Karpas-422 (cell line): ENCODE results near the gene AADACL2. TPM values are rescaled to one million over a fixed set of nuclear protein-coding genes. Genes with fewer than 3 reads are reported as not detected.
"Not testable (repeated sequence)": the region's sequence is repeated elsewhere in the genome, so short reads cannot be mapped to it uniquely, and the experiment has no call there.

ENCODE experiments used
- DNase-seq: peaks from one replicate; pipeline ENCODE4 v3.0.0-alpha.2; 2015
- H2AFZ ChIP-seq: fragments of 200-600 bp; sonication (generic); 2 replicates; pipeline ENCODE4 v1.6.1; 2014; ENCODE audit warnings: antibody characterized with exemption, low read length, mixed read lengths
- H3K27ac ChIP-seq: fragments of 200-600 bp; sonication (generic); 2 replicates; pipeline ENCODE4 v1.5.1; 2014; ENCODE audit warnings: mild to moderate bottlenecking, low read length, moderate library complexity
- H3K27me3 ChIP-seq: fragments of 200-600 bp; sonication (generic); 2 replicates; pipeline ENCODE4 v1.6.1; 2014; ENCODE audit warnings: low read length, mixed read lengths
- H3K36me3 ChIP-seq: fragments of 200-600 bp; sonication (generic); 2 replicates; pipeline ENCODE4 v1.6.1; 2014; ENCODE audit warnings: low read length, mixed read lengths; ENCODE audit not compliant: insufficient read depth
- H3K4me1 ChIP-seq: fragments of 200-600 bp; sonication (generic); 2 replicates; pipeline ENCODE4 v1.6.1; 2014; ENCODE audit warnings: mild to moderate bottlenecking, low read length, mixed read lengths
- H3K4me2 ChIP-seq: fragments of 200-600 bp; sonication (generic); 2 replicates; pipeline ENCODE4 v1.6.1; 2014; ENCODE audit warnings: low read length, low read depth, mild to moderate bottlenecking; ENCODE audit not compliant: poor library complexity, severe bottlenecking
- H3K4me3 ChIP-seq: fragments of 200-600 bp; sonication (generic); 2 replicates; pipeline ENCODE4 v1.5.1; 2014; ENCODE audit warnings: mild to moderate bottlenecking, antibody characterized with exemption, low read length, mixed read lengths
- H3K79me2 ChIP-seq: fragments of 200-600 bp; sonication (generic); 2 replicates; pipeline ENCODE4 v1.6.1; 2014; ENCODE audit warnings: mild to moderate bottlenecking, low read length, mixed read lengths
- H3K9ac ChIP-seq: fragments of 200-600 bp; sonication (generic); 2 replicates; pipeline ENCODE4 v1.6.0; 2014; ENCODE audit warnings: low read length
- H3K9me2 ChIP-seq: fragments of 200-600 bp; sonication (generic), shearing (Covaris generic); replicated peaks from 2 replicates; pipeline ENCODE4 v1.6.0; 2014; ENCODE audit warnings: mild to moderate bottlenecking, low read length, moderate library complexity; ENCODE audit not compliant: insufficient read depth
- H3K9me3 ChIP-seq: fragments of 300-700, 200-600 bp; sonication (generic); 2 replicates; pipeline ENCODE4 v1.6.1; 2014; ENCODE audit warnings: low read length, mixed read lengths
- H4K20me1 ChIP-seq: fragments of 200-600 bp; sonication (generic); 2 replicates; pipeline ENCODE4 v1.6.1; 2014; ENCODE audit warnings: mild to moderate bottlenecking, antibody characterized with exemption, low read length, low read depth; ENCODE audit not compliant: insufficient read depth
- total RNA-seq: library from RNA; depleted of rRNA; stranded (reverse); fragments of >200 nt; shearing (Covaris generic); gene quantifications from 2 replicates; pipeline ENCODE4 v1.2.3, GENCODE V29; 2014; ENCODE audit warnings: low replicate concordance

Gene AADACL2
- total RNA-seq, 1 experiment from 2014 or later = not detected

DNA sequence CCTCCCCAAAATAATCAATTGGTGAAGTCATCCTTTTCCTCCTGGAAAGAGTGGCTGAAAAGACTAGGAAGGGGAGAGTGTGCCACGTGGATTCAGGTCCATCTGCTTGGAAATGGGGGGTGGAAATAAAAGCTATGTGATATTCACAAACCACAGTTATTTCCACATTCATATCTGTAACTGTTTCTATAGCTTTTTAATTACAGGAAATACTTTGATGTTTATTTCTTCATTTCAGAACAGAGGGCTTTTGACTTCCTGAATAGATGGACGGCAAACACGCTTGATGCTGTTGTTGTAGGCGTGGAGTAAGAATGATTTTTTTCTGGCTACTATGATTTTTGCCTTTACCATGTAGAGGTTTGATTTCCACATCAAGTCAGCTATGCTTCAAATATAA lies 10.1 kb downstream of the AADACL2 start:
- Histone ChIP-seq H4K20me1 (no peaks in the 10 kb centered on the region), H3K9me2 (no peaks in the 10 kb centered on the region), H3K9ac (no peak overlapping the region), H2AFZ (no peak overlapping the region), H3K4me3 (no peak overlapping the region), H3K27me3 (no peaks in the 10 kb centered on the region), H3K36me3 (no peaks in the 10 kb centered on the region), H3K4me1 (no peaks in the 10 kb centered on the region), H3K27ac (no peak overlapping the region), H3K4me2 (no peak overlapping the region), H3K79me2 (no peaks in the 10 kb centered on the region), H3K9me3 (no peaks in the 10 kb centered on the region)
- DNase-seq = no peak

DNA sequence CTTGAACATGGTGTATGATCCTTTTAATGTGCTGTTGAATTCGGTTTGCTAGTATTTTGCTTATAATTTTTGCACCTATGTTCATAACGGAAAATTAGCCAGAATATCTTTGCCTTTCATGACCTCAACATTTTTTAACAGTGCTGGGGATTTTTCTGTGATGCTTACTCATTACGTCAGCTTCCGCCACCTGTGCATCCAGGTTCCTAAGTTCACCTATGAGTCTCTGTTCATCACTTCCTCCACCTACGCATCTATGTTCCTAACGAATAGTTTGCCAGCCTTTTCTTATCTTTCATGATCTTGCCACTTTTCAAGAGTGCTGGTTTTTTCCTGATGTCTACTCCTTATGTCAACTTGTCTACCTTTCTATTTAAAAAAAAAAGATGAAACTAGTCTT lies 16.5 kb downstream of the AADACL2 start:
- Histone ChIP-seq H3K27me3 (no peaks in the 10 kb centered on the region), H3K4me3 (no peak overlapping the region)

DNA sequence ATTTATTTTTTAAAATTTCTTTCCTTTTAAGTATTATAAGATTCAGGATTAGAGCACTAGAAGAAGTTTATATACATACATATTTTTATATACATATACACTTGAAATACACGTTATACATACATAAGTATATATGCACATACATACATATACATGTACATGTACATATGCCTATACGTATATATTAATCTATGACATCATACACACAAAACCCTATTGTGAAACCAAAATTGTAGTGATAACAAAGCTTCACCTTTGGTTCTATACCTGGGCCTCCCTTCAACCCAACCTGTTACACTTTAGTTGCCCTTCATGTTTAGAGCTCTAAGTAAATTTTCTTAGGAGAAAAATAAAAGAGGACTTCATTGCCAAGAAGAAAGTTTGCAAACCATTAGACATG lies 17.0 kb downstream of the AADACL2 start:
- H4K20me1 ChIP-seq = no peaks in the 10 kb centered on the region
- H3K4me2 ChIP-seq = no peak overlapping the region
- no peak overlapping the region for H2AFZ ChIP-seq
- no peaks in the 10 kb centered on the region for H3K36me3 ChIP-seq
- H3K79me2 ChIP-seq = no peaks in the 10 kb centered on the region
- no peaks in the 10 kb centered on the region for H3K9me2 ChIP-seq
- H3K4me3 ChIP-seq = no peak overlapping the region
- no peak overlapping the region for H3K27ac ChIP-seq
- H3K9me3 ChIP-seq = no peaks in the 10 kb centered on the region
- H3K9ac ChIP-seq = no peak overlapping the region
- no peaks in the 10 kb centered on the region for H3K4me1 ChIP-seq
- DNase-seq = no peak
- H3K27me3 ChIP-seq = no peaks in the 10 kb centered on the region

More for the DNA sequence above, 16.5 kb downstream of the AADACL2 start:
- no peaks in the 10 kb centered on the region for H3K4me1 ChIP-seq
- no peaks in the 10 kb centered on the region for H4K20me1 ChIP-seq
- no peak overlapping the region for H3K4me2 ChIP-seq
- H3K79me2 ChIP-seq = no peaks in the 10 kb centered on the region
- H2AFZ ChIP-seq = no peak overlapping the region
- no peaks in the 10 kb centered on the region for H3K36me3 ChIP-seq
- H3K9me2 ChIP-seq = no peaks in the 10 kb centered on the region
- H3K9me3 ChIP-seq = no peaks in the 10 kb centered on the region
- DNase-seq = no peak
- no peak overlapping the region for H3K27ac ChIP-seq
- H3K9ac ChIP-seq = no peak overlapping the region

- H3K4me2 ChIP-seq = no peak overlapping the region
- no peaks in the 10 kb centered on the region for H3K36me3 ChIP-seq
Observed at GRCh38 chr3:151751161-151751560, 17.4 kb downstream of the AADACL2 start.

GRCh38 chr3:151753846-151754245 lies 20.1 kb downstream of the AADACL2 start:
- Histone ChIP-seq H3K9ac (no peak overlapping the region), H3K4me2 (no peak overlapping the region)

More at GRCh38 chr3:151751161-151751560, 17.4 kb downstream of the AADACL2 start:
- Histone ChIP-seq H3K4me3 (no peak overlapping the region), H2AFZ (no peak overlapping the region), H4K20me1 (no peaks in the 10 kb centered on the region), H3K27me3 (no peaks in the 10 kb centered on the region), H3K27ac (no peak overlapping the region), H3K79me2 (no peaks in the 10 kb centered on the region), H3K4me1 (no peaks in the 10 kb centered on the region), H3K9me2 (no peaks in the 10 kb centered on the region), H3K9me3 (no peaks in the 10 kb centered on the region), H3K9ac (no peak overlapping the region)
- DNase-seq = no peak

DNA sequence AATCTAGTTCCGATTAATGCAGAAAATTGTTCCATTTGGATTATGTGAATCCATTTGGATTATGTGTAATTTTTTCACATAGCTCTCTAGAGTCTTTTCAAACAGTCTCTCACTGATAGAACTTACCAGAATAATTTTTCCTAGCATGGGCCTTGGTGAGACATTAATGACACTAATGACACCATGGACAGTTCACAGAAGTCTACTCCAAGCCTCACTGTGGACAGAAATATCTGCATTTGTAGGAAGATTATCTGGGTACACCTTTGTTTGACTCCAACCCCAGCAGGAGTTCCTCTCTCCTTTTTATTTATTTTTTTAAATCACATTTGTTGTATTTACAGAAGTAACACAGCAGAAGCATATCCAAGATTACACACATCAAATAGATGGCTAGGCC lies 27.9 kb downstream of the AADACL2 start:
- Histone ChIP-seq H3K9me2 (no peaks in the 10 kb centered on the region), H4K20me1 (no peaks in the 10 kb centered on the region), H3K36me3 (no peaks in the 10 kb centered on the region), H3K9ac (no peak overlapping the region), H3K27me3 (no peaks in the 10 kb centered on the region), H3K4me2 (no peak overlapping the region), H3K4me1 (no peaks in the 10 kb centered on the region), H3K79me2 (no peaks in the 10 kb centered on the region), H2AFZ (no peak overlapping the region), H3K4me3 (no peak overlapping the region), H3K27ac (no peak overlapping the region), H3K9me3 (no peaks in the 10 kb centered on the region)
- DNase-seq = no peak

More at GRCh38 chr3:151753846-151754245, 20.1 kb downstream of the AADACL2 start:
- DNase-seq = no peak
- Histone ChIP-seq H2AFZ (no peak overlapping the region), H3K4me3 (no peak overlapping the region), H3K79me2 (no peaks in the 10 kb centered on the region), H3K4me1 (no peaks in the 10 kb centered on the region), H3K36me3 (no peaks in the 10 kb centered on the region), H3K9me2 (no peaks in the 10 kb centered on the region), H3K27me3 (no peaks in the 10 kb centered on the region), H4K20me1 (no peaks in the 10 kb centered on the region), H3K27ac (no peak overlapping the region), H3K9me3 (no peaks in the 10 kb centered on the region)

GRCh38 chr3:151764699-151765098 lies 31.0 kb downstream of the AADACL2 start:
- not testable (repeated sequence) for H3K4me2 ChIP-seq, H3K9me2 ChIP-seq, H3K9me3 ChIP-seq, H2AFZ ChIP-seq, H3K9ac ChIP-seq, H3K27ac ChIP-seq, H3K4me3 ChIP-seq, H4K20me1 ChIP-seq, H3K36me3 ChIP-seq, H3K79me2 ChIP-seq, DNase-seq, H3K4me1 ChIP-seq, H3K27me3 ChIP-seq

- H3K27me3 ChIP-seq = no peaks in the 10 kb centered on the region
- H4K20me1 ChIP-seq = no peaks in the 10 kb centered on the region
- no peaks in the 10 kb centered on the region for H3K36me3 ChIP-seq
- no peak overlapping the region for H3K27ac ChIP-seq
- no peaks in the 10 kb centered on the region for H3K9me3 ChIP-seq
- no peak overlapping the region for H3K4me2 ChIP-seq
- DNase-seq = no peak
- no peak overlapping the region for H2AFZ ChIP-seq
- H3K9ac ChIP-seq = no peak overlapping the region
- H3K9me2 ChIP-seq = no peaks in the 10 kb centered on the region
- no peaks in the 10 kb centered on the region for H3K79me2 ChIP-seq
- H3K4me1 ChIP-seq = no peaks in the 10 kb centered on the region
- H3K4me3 ChIP-seq = no peak overlapping the region
Observed at GRCh38 chr3:151765685-151766084, 32.0 kb downstream of the AADACL2 start.

GRCh38 chr3:151766454-151766853 lies 32.7 kb downstream of the AADACL2 start:
- H3K36me3 ChIP-seq = no peaks in the 10 kb centered on the region
- no peaks in the 10 kb centered on the region for H3K9me2 ChIP-seq
- no peak overlapping the region for H3K4me3 ChIP-seq
- no peaks in the 10 kb centered on the region for H3K79me2 ChIP-seq
- no peaks in the 10 kb centered on the region for H4K20me1 ChIP-seq
- H2AFZ ChIP-seq = no peak overlapping the region
- H3K4me1 ChIP-seq = no peaks in the 10 kb centered on the region
- no peak overlapping the region for H3K27ac ChIP-seq
- no peak for DNase-seq
- H3K9ac ChIP-seq = no peak overlapping the region
- no peak overlapping the region for H3K4me2 ChIP-seq
- H3K27me3 ChIP-seq = no peaks in the 10 kb centered on the region
- H3K9me3 ChIP-seq = no peaks in the 10 kb centered on the region
